ENCODE data around the gene AADACL4. TPM values are rescaled to one million over a fixed set of nuclear protein-coding genes. Genes with fewer than 3 reads are reported as not detected.
A peak's percentile ranks its signal among the peaks of the same experiment; 100 is the strongest.

AADACL4 gene
- total and polyA plus RNA-seq, 9 of the 15 experiments (the other 6 are each of a cell fraction or from before 2014, with no cell fraction given): not detected

- TF ChIP-seq DDX20 (tag; IDR thresholded peaks at IDR 0.05; ENCODE audit: low read depth) (no peak), CSDE1 (IDR thresholded peaks at IDR 0.05) (peak in 1 of 2 experiments; percentile 75; a peak in 2 of 4 replicates), MAX (CRISPR knock-in tag; IDR thresholded peaks at IDR 0.05) (peak; percentile 66), ZNF436 (CRISPR knock-in tag; IDR thresholded peaks at IDR 0.05) (no peak), TCF7 (IDR thresholded peaks at IDR 0.05; ENCODE audit: borderline replicate concordance) (no peak), STAG1 (CRISPR knock-in tag; IDR thresholded peaks at IDR 0.05; ENCODE audit: borderline replicate concordance) (0 out of 2 replicates have a peak, but pooled peaks have one; percentile 14), ZEB2 (IDR thresholded peaks at IDR 0.05) (no peak), CHD4 (IDR thresholded peaks at IDR 0.05; ENCODE audit: insufficient read depth, insufficient replicate concordance, low read depth, low read length, poor library complexity, severe bottlenecking) (no peak), ZNF785 (CRISPR knock-in tag; IDR thresholded peaks at IDR 0.05) (no peak), JUND (IDR thresholded peaks at IDR 0.05; ENCODE audit: borderline replicate concordance, low read depth, low read length) (peak; percentile 51; the same call in 1 of the 2 replicates), JUND (tag; IDR thresholded peaks at IDR 0.05; ENCODE audit: borderline replicate concordance, low read depth, low read length) (peak; percentile 32; the same call in 1 of the 3 replicates), ZBTB12 (CRISPR knock-in tag; IDR thresholded peaks at IDR 0.05) (no peak), TEAD2 (tag; IDR thresholded peaks at IDR 0.05) (no peak), HNRNPLL (IDR thresholded peaks at IDR 0.05; ENCODE audit: low read depth, low read length, poor library complexity, severe bottlenecking) (no peak), THRA (IDR thresholded peaks at IDR 0.05) (no peak), SMARCA5 (IDR thresholded peaks at IDR 0.05) (no peak), BACH1 (tag; IDR thresholded peaks at IDR 0.05) (no peak), ZSCAN29 (IDR thresholded peaks at IDR 0.05) (no peak), GATAD2B (IDR thresholded peaks at IDR 0.05; ENCODE audit: borderline replicate concordance) (no peak), ZNF24 (IDR thresholded peaks at IDR 0.05) (no peak), RBBP5 (IDR thresholded peaks at IDR 0.05; ENCODE audit: borderline replicate concordance, insufficient read depth, low read length, poor library complexity, severe bottlenecking) (no peak), ETV6 (IDR thresholded peaks at IDR 0.05; ENCODE audit: borderline replicate concordance in 1 of 2, low read depth in 2 of 2, low read length in 1 of 2) (no peak), ETV6 (CRISPR knock-in tag; IDR thresholded peaks at IDR 0.05; ENCODE audit: borderline replicate concordance) (no peak), ARID2 (IDR thresholded peaks at IDR 0.05) (no peak), ZNF324 (CRISPR knock-in tag; IDR thresholded peaks at IDR 0.05) (no peak), NR1H2 (CRISPR knock-in tag; IDR thresholded peaks at IDR 0.05) (no peak), EHMT2 (IDR thresholded peaks at IDR 0.05) (no peak), DPF2 (IDR thresholded peaks at IDR 0.05) (peak; percentile 35; the same call in 1 of the 2 replicates)
These were observed 41.9 kb upstream of the AADACL4 start (continued) for GRCh38 chr1:12601700-12602658.

Measured in K562 (cell line).